OCI-LY3 (cell line): ENCODE results near the gene MYO9A.

Experiments used
- CTCF ChIP-seq: fragments of 200-600, 300-600 bp; sonication (generic); IDR thresholded peaks from 2 replicates; pipeline ENCODE4 v1.5.1; 2014; ENCODE audit warnings: antibody characterized with exemption, low read length, low read depth
- EZH2phosphoT487 ChIP-seq: fragments of 200-600 bp; shearing (Covaris generic); IDR thresholded peaks from 2 replicates; pipeline ENCODE4 v1.6.1; 2018; ENCODE audit warnings: antibody characterized with exemption, mixed run types, low read depth

GRCh38 chr15:72033285-72033684 lies 84.7 kb downstream of the MYO9A start:
- TF ChIP-seq CTCF (no peak), EZH2phosphoT487 (no peak)
